HepG2 (cell line): ENCODE results near the gene MXI1. TPM values are rescaled to one million over a fixed set of nuclear protein-coding genes. Genes with fewer than 3 reads are reported as not detected.

Experiments
- ELF1 ChIP-seq: sonication (generic); formaldehyde crosslinking; IDR thresholded peaks from 2 replicates; pipeline ENCODE4 v1.4.0; 2020; ENCODE audit warnings: missing genetic modification reagents
- ELF3 ChIP-seq: IDR thresholded peaks from 2 replicates; pipeline ENCODE4 v1.6.1; 2016; ENCODE audit warnings: missing genetic modification reagents, missing compliant biosample characterization
- HOXA3 ChIP-seq: sonication (generic); formaldehyde crosslinking; IDR thresholded peaks from 2 replicates; pipeline ENCODE4 v1.5.0; 2020; ENCODE audit warnings: missing genetic modification reagents
- KAT7 ChIP-seq: IDR thresholded peaks from 2 replicates; pipeline ENCODE4 v1.6.1; 2018; ENCODE audit warnings: borderline replicate concordance, missing compliant biosample characterization
- KLF11 ChIP-seq: IDR thresholded peaks from 2 replicates; pipeline ENCODE4 v1.6.1; 2016; ENCODE audit warnings: missing compliant biosample characterization
- MAFF ChIP-seq: IDR thresholded peaks from 2 replicates; pipeline ENCODE4 v1.6.1; 2011; ENCODE audit warnings: low read depth, low read length, improper control_type of control experiment
- NFKBIZ ChIP-seq: IDR thresholded peaks from 2 replicates; pipeline ENCODE4 v1.6.1; 2018; ENCODE audit warnings: missing genetic modification reagents, missing compliant biosample characterization
- PHF20 ChIP-seq: sonication (generic); formaldehyde crosslinking; IDR thresholded peaks from 2 replicates; pipeline ENCODE4 v1.5.0; 2020; ENCODE audit warnings: mild to moderate bottlenecking, missing genetic modification reagents
- POLR2A ChIP-seq, 2 experiments: IDR thresholded peaks; 2 replicates each; pipeline ENCODE4 v1.6.1; 2011; ENCODE audit warnings: low read depth in 2 of 2, low read length in 2 of 2, mild to moderate bottlenecking in 1 of 2, moderate library complexity in 1 of 2; ENCODE audit not compliant: insufficient read depth in 1 of 2
- SAP130 ChIP-seq: IDR thresholded peaks from 2 replicates; pipeline ENCODE4 v1.6.1; 2016; ENCODE audit warnings: low read depth
- SP4 ChIP-seq: sonication (generic); formaldehyde crosslinking; IDR thresholded peaks from 2 replicates; pipeline ENCODE4 v1.8.1; 2023; ENCODE audit warnings: mild to moderate bottlenecking, missing genetic modification reagents
- SPEN ChIP-seq: sonication (generic); formaldehyde crosslinking; IDR thresholded peaks from 2 replicates; pipeline ENCODE4 v1.5.1; 2020; ENCODE audit warnings: low read depth, mild to moderate bottlenecking, missing genetic modification reagents
- U2AF1 ChIP-seq: fragments of 200-400 bp; formaldehyde crosslinking; optimal IDR thresholded peaks from 2 replicates; pipeline ENCODE3; 2017; ENCODE audit warnings: mild to moderate bottlenecking, low read depth, low read length
- U2AF2 ChIP-seq: fragments of 200-400 bp; formaldehyde crosslinking; IDR thresholded peaks from 2 replicates; pipeline ENCODE4 v1.6.1; 2017; ENCODE audit warnings: low read depth, mild to moderate bottlenecking, low read length
- ZMYM4 ChIP-seq: sonication (generic); formaldehyde crosslinking; IDR thresholded peaks from 2 replicates; pipeline ENCODE4 v1.8.1; 2023; ENCODE audit warnings: mild to moderate bottlenecking, missing genetic modification reagents
- ZNF44 ChIP-seq: sonication (generic); formaldehyde crosslinking; IDR thresholded peaks from 2 replicates; pipeline ENCODE4 v1.5.1; 2020; ENCODE audit warnings: mild to moderate bottlenecking, missing genetic modification reagents
- ZNF562 ChIP-seq: sonication (generic); formaldehyde crosslinking; IDR thresholded peaks from 2 replicates; pipeline ENCODE4 v1.8.0; 2022; ENCODE audit warnings: missing genetic modification reagents, borderline replicate concordance
- polyA plus RNA-seq, 8 experiments: library from polyadenylated mRNA; depleted of rRNA in 3 of 8; stranded (reverse) in 7 of 8; unstranded in 1 of 8; fragments of >200 nt; fragmentation: Illumina TruSeq in 4 of 8; extraction: Trizol in 4 of 8; gene quantifications; 2 replicates each; pipeline versions ENCODE4 v1.2.1 to v1.2.3, GENCODE V29; 2011 to 2016; ENCODE audit warnings: low read depth in 4 of 8, missing spikeins in 1 of 8, mixed read lengths in 1 of 8; ENCODE audit not compliant: insufficient read depth in 1 of 8
- total RNA-seq, 5 experiments: library from RNA; depleted of rRNA; stranded (reverse); fragments of >200 nt; fragmentation: Illumina TruSeq; extraction: Trizol; gene quantifications; 2 replicates each; pipeline ENCODE4 v1.2.3, GENCODE V29; 2016; ENCODE audit warnings: low read depth in 1 of 5
- TF ChIP-seq, protein P1 (sequence below): sonication (generic); formaldehyde crosslinking; IDR thresholded peaks from 2 replicates; pipeline ENCODE4 v1.4.0; 2020; ENCODE audit warnings: missing genetic modification reagents
- TF ChIP-seq, protein P2 (sequence below): sonication (generic); formaldehyde crosslinking; IDR thresholded peaks from 2 replicates; pipeline ENCODE4 v1.5.0; 2020; ENCODE audit warnings: mild to moderate bottlenecking, missing genetic modification reagents, moderate library complexity
- TF ChIP-seq, protein P3 (sequence below): sonication (generic); formaldehyde crosslinking; IDR thresholded peaks from 2 replicates; pipeline ENCODE4 v1.8.0; 2022; ENCODE audit warnings: mild to moderate bottlenecking, missing genetic modification reagents; ENCODE audit not compliant: insufficient replicate concordance
- TF ChIP-seq, protein P4 (sequence below): fragments of 450-650 bp; IDR thresholded peaks from 2 replicates; pipeline ENCODE4 v1.6.1; 2016
- TF ChIP-seq, protein P5 (sequence below): IDR thresholded peaks from 2 replicates; pipeline ENCODE4 v1.6.1; 2016; ENCODE audit warnings: low read depth, control low read depth

Gene MXI1
- total and polyA plus RNA-seq, 2 of the 13 experiments (the other 11 are each of a cell fraction or from before 2014, with no cell fraction given), result 6.6 to 22.0 TPM

DNA sequence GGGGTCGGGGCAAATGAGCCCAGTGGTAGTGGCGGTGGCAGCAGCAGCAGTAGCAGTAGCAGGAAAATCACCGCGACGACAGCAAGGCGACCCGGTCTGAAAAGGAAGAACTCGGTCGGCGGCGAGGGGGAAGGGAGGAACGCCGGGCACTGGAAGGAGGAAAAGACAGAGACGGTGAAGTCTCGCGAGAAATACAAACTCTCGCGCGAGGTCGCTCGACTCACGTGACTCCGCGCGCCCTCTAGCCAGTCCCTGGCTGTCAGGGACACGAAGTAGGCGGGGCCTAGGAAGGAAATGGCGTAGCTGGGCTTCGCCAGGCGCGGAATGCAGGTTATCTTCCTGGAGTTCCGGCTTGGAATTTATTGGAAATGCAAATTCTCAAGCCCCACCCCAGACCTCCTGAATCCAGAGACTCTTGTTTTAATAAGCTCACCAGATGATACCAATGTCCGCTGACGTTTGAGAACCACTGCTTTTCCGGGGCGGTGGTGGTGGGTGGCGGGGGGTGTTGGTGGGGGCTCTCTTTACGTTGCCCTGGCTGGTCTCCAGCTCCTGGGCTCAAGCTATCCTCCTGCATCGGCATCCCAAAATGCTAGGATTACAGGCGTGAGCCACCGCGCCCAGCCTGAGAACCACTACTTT is 97.5 kb downstream of the MXI1 start, which contains the start of gene SMNDC1 (continued):
- TF ChIP-seq, protein P1, sequence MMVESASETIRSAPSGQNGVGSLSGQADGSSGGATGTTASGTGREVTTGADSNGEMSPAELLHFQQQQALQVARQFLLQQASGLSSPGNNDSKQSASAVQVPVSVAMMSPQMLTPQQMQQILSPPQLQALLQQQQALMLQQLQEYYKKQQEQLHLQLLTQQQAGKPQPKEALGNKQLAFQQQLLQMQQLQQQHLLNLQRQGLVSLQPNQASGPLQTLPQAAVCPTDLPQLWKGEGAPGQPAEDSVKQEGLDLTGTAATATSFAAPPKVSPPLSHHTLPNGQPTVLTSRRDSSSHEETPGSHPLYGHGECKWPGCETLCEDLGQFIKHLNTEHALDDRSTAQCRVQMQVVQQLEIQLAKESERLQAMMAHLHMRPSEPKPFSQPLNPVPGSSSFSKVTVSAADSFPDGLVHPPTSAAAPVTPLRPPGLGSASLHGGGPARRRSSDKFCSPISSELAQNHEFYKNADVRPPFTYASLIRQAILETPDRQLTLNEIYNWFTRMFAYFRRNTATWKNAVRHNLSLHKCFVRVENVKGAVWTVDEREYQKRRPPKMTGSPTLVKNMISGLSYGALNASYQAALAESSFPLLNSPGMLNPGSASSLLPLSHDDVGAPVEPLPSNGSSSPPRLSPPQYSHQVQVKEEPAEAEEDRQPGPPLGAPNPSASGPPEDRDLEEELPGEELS, result no peak
- peak; percentile 69 for TF ChIP-seq SAP130 (CRISPR knock-in tag)
- TF ChIP-seq, protein P2, sequence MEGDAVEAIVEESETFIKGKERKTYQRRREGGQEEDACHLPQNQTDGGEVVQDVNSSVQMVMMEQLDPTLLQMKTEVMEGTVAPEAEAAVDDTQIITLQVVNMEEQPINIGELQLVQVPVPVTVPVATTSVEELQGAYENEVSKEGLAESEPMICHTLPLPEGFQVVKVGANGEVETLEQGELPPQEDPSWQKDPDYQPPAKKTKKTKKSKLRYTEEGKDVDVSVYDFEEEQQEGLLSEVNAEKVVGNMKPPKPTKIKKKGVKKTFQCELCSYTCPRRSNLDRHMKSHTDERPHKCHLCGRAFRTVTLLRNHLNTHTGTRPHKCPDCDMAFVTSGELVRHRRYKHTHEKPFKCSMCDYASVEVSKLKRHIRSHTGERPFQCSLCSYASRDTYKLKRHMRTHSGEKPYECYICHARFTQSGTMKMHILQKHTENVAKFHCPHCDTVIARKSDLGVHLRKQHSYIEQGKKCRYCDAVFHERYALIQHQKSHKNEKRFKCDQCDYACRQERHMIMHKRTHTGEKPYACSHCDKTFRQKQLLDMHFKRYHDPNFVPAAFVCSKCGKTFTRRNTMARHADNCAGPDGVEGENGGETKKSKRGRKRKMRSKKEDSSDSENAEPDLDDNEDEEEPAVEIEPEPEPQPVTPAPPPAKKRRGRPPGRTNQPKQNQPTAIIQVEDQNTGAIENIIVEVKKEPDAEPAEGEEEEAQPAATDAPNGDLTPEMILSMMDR (CRISPR knock-in tag), result peak; percentile 15; the same call in 1 of the 2 replicates
- TF ChIP-seq MAFF, result no peak
- no peak for TF ChIP-seq NFKBIZ
- peak; percentile 44; the same call in 1 of the 2 replicates for TF ChIP-seq SP4 (CRISPR knock-in tag)
- peak; percentile 73 to 74 for TF ChIP-seq POLR2A (IDR thresholded peaks at IDR 0.05; ENCODE audit: insufficient read depth in 1 of 2, low read depth in 2 of 2, low read length in 2 of 2)
- peak; percentile 73 for TF ChIP-seq SPEN (CRISPR knock-in tag)
- TF ChIP-seq, protein P3, sequence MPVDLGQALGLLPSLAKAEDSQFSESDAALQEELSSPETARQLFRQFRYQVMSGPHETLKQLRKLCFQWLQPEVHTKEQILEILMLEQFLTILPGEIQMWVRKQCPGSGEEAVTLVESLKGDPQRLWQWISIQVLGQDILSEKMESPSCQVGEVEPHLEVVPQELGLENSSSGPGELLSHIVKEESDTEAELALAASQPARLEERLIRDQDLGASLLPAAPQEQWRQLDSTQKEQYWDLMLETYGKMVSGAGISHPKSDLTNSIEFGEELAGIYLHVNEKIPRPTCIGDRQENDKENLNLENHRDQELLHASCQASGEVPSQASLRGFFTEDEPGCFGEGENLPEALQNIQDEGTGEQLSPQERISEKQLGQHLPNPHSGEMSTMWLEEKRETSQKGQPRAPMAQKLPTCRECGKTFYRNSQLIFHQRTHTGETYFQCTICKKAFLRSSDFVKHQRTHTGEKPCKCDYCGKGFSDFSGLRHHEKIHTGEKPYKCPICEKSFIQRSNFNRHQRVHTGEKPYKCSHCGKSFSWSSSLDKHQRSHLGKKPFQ, result no peak
- peak; percentile 84 for TF ChIP-seq ELF1 (CRISPR knock-in tag)
- TF ChIP-seq ELF3 (CRISPR knock-in tag), result peak; percentile 90; the same call in 1 of the 2 replicates
- TF ChIP-seq KLF11 (CRISPR knock-in tag), result no peak
- TF ChIP-seq ZNF44 (CRISPR knock-in tag), result no peak
- TF ChIP-seq HOXA3 (CRISPR knock-in tag), result peak; percentile 63; the same call in 1 of the 2 replicates
- TF ChIP-seq U2AF2, result no peak
- TF ChIP-seq U2AF1, result no peak
- TF ChIP-seq PHF20 (CRISPR knock-in tag), result peak; percentile 77
- TF ChIP-seq ZMYM4 (CRISPR knock-in tag), result peak; percentile 91
- TF ChIP-seq, protein P4, sequence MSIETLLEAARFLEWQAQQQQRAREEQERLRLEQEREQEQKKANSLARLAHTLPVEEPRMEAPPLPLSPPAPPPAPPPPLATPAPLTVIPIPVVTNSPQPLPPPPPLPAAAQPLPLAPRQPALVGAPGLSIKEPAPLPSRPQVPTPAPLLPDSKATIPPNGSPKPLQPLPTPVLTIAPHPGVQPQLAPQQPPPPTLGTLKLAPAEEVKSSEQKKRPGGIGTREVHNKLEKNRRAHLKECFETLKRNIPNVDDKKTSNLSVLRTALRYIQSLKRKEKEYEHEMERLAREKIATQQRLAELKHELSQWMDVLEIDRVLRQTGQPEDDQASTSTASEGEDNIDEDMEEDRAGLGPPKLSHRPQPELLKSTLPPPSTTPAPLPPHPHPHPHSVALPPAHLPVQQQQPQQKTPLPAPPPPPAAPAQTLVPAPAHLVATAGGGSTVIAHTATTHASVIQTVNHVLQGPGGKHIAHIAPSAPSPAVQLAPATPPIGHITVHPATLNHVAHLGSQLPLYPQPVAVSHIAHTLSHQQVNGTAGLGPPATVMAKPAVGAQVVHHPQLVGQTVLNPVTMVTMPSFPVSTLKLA, result 0 out of 2 replicates have a peak, but pooled peaks have one; percentile 3
- TF ChIP-seq KAT7 (CRISPR knock-in tag), result peak; percentile 59; the same call in 1 of the 2 replicates
- no peak for TF ChIP-seq ZNF562 (CRISPR knock-in tag)
- TF ChIP-seq, protein P5, sequence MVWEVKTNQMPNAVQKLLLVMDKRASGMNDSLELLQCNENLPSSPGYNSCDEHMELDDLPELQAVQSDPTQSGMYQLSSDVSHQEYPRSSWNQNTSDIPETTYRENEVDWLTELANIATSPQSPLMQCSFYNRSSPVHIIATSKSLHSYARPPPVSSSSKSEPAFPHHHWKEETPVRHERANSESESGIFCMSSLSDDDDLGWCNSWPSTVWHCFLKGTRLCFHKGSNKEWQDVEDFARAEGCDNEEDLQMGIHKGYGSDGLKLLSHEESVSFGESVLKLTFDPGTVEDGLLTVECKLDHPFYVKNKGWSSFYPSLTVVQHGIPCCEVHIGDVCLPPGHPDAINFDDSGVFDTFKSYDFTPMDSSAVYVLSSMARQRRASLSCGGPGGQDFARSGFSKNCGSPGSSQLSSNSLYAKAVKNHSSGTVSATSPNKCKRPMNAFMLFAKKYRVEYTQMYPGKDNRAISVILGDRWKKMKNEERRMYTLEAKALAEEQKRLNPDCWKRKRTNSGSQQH, result 0 out of 2 replicates have a peak, but pooled peaks have one; percentile 22
